Gastrocnemius medialis (tissue), 4 donors: ENCODE results near the gene BMP7. TPM values are rescaled to one million over a fixed set of nuclear protein-coding genes. Genes with fewer than 3 reads are reported as not detected.

ENCODE experiments used
- ATAC-seq, 2 donors: fragments of 150-250 bp; one replicate each; pipeline ENCODE4 v1.9.1; 2016
- DNase-seq, 2 donors: peaks; one replicate each; pipeline ENCODE4 v3.0.0-alpha.2; 2019
- H3K27ac ChIP-seq, 4 donors: fragments of 200-600 bp; sonication (generic); 1 replicate in 1 of 4; 2 replicates in 3 of 4; pipeline ENCODE4 v1.5.1; 2016 to 2018; ENCODE audit warnings: mild to moderate bottlenecking in 2 of 4, moderate library complexity in 1 of 4
- H3K27me3 ChIP-seq, 3 donors: fragments of 200-600 bp; sonication (generic) in 2 of 3; 1 replicate in 1 of 3; 2 replicates in 2 of 3; pipeline versions ENCODE4 v1.5.1 to v1.6.0; 2016 to 2019; ENCODE audit warnings: mild to moderate bottlenecking in 1 of 3, moderate library complexity in 1 of 3
- H3K36me3 ChIP-seq, 2 donors: fragments of 200-600 bp; sonication (generic) in 1 of 2; one replicate each; pipeline ENCODE4 v1.5.1; 2017 to 2018
- H3K4me1 ChIP-seq, 2 donors: fragments of 200-600 bp; sonication (generic) in 1 of 2; one replicate each; pipeline ENCODE4 v1.5.1; 2016 to 2017; ENCODE audit warnings: mild to moderate bottlenecking in 2 of 2
- H3K4me3 ChIP-seq, 4 donors: fragments of 200-600 bp; sonication (generic) in 3 of 4; 1 replicate in 1 of 4; 2 replicates in 3 of 4; pipeline ENCODE4 v1.5.1; 2016 to 2019; ENCODE audit warnings: mild to moderate bottlenecking in 2 of 4
- H3K9me3 ChIP-seq, 3 donors: fragments of 200-600 bp; sonication (generic) in 2 of 3; 1 replicate in 1 of 3; 2 replicates in 2 of 3; pipeline ENCODE4 v1.5.1; 2016 to 2019
- CTCF ChIP-seq, 5 experiments: fragments of 450-650 bp in 3 of 5; fragments of 200-600 bp in 2 of 5; sonication (generic) in 2 of 5; IDR thresholded peaks in 4 of 5; conservative IDR thresholded peaks in 1 of 5; 1 replicate in 4 of 5; 2 replicates in 1 of 5; pipeline ENCODE4 v1.5.1; 2016 to 2019; ENCODE audit warnings: antibody characterized with exemption in 5 of 5, mild to moderate bottlenecking in 3 of 5, moderate library complexity in 3 of 5
- POLR2A ChIP-seq, 2 donors: fragments of 450-650 bp; IDR thresholded peaks; one replicate each; pipeline ENCODE4 v1.6.1; 2017; ENCODE audit warnings: antibody characterized with exemption in 2 of 2, mild to moderate bottlenecking in 2 of 2, moderate library complexity in 2 of 2
- in situ Hi-C, 4 donors: fragments of 200-750 bp; cut with MboI; loops; one replicate each; pipeline versions ENCODE4 v1.15.0 to v1.8.0; 2017; ENCODE audit warnings: low sequenced_read_pairs in 4 of 4
- intact Hi-C: fragments of 100-400 bp; cut with DNase I; formaldehyde crosslinking; loops from one replicate; pipeline ENCODE4 v1.15.1; 2023; ENCODE audit warnings: low total_unique reads
- total RNA-seq, 4 donors: library from RNA; depleted of rRNA; stranded (reverse); fragments of >200 nt; gene quantifications; one replicate each; pipeline versions ENCODE4 v1.1.0 to v1.2.3, GENCODE V29; 2016

BMP7 gene
- total RNA-seq, 4 donors from 2014 or later = 0.52 TPM; not detected in 3

- intact Hi-C loops = no loop called here
Measured at GRCh38 chr20:57225197-57225733, 41.2 kb downstream of the BMP7 start.

GRCh38 chr20:57224641-57225138 lies 41.8 kb downstream of the BMP7 start:
- in situ Hi-C loops (no loop called here), intact Hi-C loops (no loop called here)
- Histone ChIP-seq H3K4me3 (no peak overlapping the region), H3K36me3 (no peaks in the 10 kb centered on the region), H3K27me3 (peaks cover 0 to 5% (median 0%) of the 10 kb centered on the region in 3 donors), H3K27ac (no peak overlapping the region), H3K4me1 (no peaks in the 10 kb centered on the region), H3K9me3 (no peaks in the 10 kb centered on the region)
- DNase-seq = no peak
- peak in 1 of 2 donors; percentile 38 for ATAC-seq
- TF ChIP-seq CTCF (IDR thresholded peaks at IDR 0.05 in 4 of 5, conservative IDR thresholded peaks at IDR 0.05 in 1 of 5) (no peak), POLR2A (IDR thresholded peaks at IDR 0.05) (no peak)

More at GRCh38 chr20:57225197-57225733, 41.2 kb downstream of the BMP7 start:
- Histone ChIP-seq H3K9me3 (no peaks in the 10 kb centered on the region), H3K27ac (no peak overlapping the region), H3K4me1 (no peaks in the 10 kb centered on the region), H3K4me3 (no peak overlapping the region), H3K27me3 (peaks cover 0 to 5% (median 0%) of the 10 kb centered on the region in 3 donors), H3K36me3 (no peaks in the 10 kb centered on the region)
- in situ Hi-C loops = no loop called here
- ATAC-seq (no peak), DNase-seq (no peak)
- no peak for TF ChIP-seq CTCF (IDR thresholded peaks at IDR 0.05 in 4 of 5, conservative IDR thresholded peaks at IDR 0.05 in 1 of 5)
- no peak for TF ChIP-seq POLR2A (IDR thresholded peaks at IDR 0.05)

GRCh38 chr20:57223648-57224489 lies 42.6 kb downstream of the BMP7 start:
- TF ChIP-seq POLR2A (IDR thresholded peaks at IDR 0.05) = no peak
- TF ChIP-seq CTCF (IDR thresholded peaks at IDR 0.05 in 4 of 5, conservative IDR thresholded peaks at IDR 0.05 in 1 of 5) = no peak
- peaks cover 0 to 5% (median 0%) of the 10 kb centered on the region in 3 donors for H3K27me3 ChIP-seq
- intact Hi-C loops (no loop called here), in situ Hi-C loops (no loop called here)
- no peaks in the 10 kb centered on the region for H3K9me3 ChIP-seq
- no peak overlapping the region for H3K27ac ChIP-seq
- no peak overlapping the region for H3K4me3 ChIP-seq
- peak; percentile 17 to 56 for DNase-seq
- H3K36me3 ChIP-seq = no peaks in the 10 kb centered on the region
- H3K4me1 ChIP-seq = no peaks in the 10 kb centered on the region
- peak; percentile 68 to 71 for ATAC-seq

DNA sequence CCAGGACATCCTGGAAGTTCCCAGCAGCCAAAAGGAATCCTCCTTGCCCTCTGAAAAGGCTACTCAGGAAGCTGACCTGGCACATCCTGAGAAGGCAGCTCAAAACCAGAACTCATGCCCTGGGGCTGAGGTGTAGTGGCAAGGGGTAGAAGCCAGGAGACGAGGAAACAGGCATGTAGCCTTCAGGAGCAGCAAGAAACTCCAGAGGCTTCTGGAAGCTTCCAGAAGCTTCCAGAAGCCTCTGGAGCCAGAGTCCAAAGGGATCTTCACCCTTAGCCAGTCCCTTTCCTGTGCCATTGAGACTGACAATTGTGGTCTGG lies 43.9 kb downstream of the BMP7 start:
- Histone ChIP-seq H3K36me3 (no peaks in the 10 kb centered on the region), H3K4me3 (no peak overlapping the region), H3K27ac (no peak overlapping the region), H3K4me1 (no peaks in the 10 kb centered on the region), H3K27me3 (peaks cover 0 to 5% (median 0%) of the 10 kb centered on the region in 3 donors), H3K9me3 (no peaks in the 10 kb centered on the region)
- ATAC-seq (no peak), DNase-seq (no peak)
- in situ Hi-C loops = no loop called here
- intact Hi-C loops = no loop called here
- TF ChIP-seq POLR2A (IDR thresholded peaks at IDR 0.05) (no peak), CTCF (IDR thresholded peaks at IDR 0.05 in 4 of 5, conservative IDR thresholded peaks at IDR 0.05 in 1 of 5) (no peak)
